ENCODE data around the gene FBXL12. TPM values are rescaled to one million over a fixed set of nuclear protein-coding genes. Genes with fewer than 3 reads are reported as not detected.

Gene FBXL12
- total RNA-seq, 2 experiments from 2014 or later = 38.7 to 44.4 TPM

- TF ChIP-seq EZH2phosphoT487 (IDR thresholded peaks at IDR 0.05; ENCODE audit: borderline replicate concordance, low read depth, low read length) (no peak), CTCF (conservative IDR thresholded peaks at IDR 0.05; ENCODE audit: low read length) (peak; percentile 94)
- no peaks in the 10 kb centered on the region for H3K9me2 ChIP-seq (ENCODE audit: insufficient read depth, low read length)
- peak overlapping the region; percentile 18 for H3K27ac ChIP-seq (ENCODE audit: low read depth, low read length, poor library complexity, severe bottlenecking)
- H3K4me3 ChIP-seq (ENCODE audit: low read depth, low read length, poor library complexity, severe bottlenecking) = no peak overlapping the region
- BruUV-seq (replicated peaks) = no TSS peak
- no peaks in the 10 kb centered on the region for H3K9me3 ChIP-seq (ENCODE audit: low read length)
- no peaks in the 10 kb centered on the region for H3K36me3 ChIP-seq (ENCODE audit: insufficient read depth, low read length)
- DNase-seq (ENCODE audit: low spot score) = peak; percentile 93
- no peaks in the 10 kb centered on the region for H4K20me1 ChIP-seq (ENCODE audit: insufficient read depth, low read length)
- H3K4me2 ChIP-seq (ENCODE audit: low read length) = no peak overlapping the region
- no peaks in the 10 kb centered on the region for H3K79me2 ChIP-seq (ENCODE audit: insufficient read depth, low read depth, low read length)
- ChIA-PET CTCF (ENCODE audit: unreplicated experiment) (interaction anchor here (0.6 kb wide), 1 partner anchor 14 kb away, joined by 6 read pairs; no protein-coding TSS in a partner anchor), POLR2A (interaction anchor here (0.5 to 1.1 kb wide), 2 partner anchors 171 to 210 kb away, joined by 3 to 4 read pairs; no protein-coding TSS in a partner anchor)
- peaks cover 11% of the 10 kb centered on the region for H3K4me1 ChIP-seq (ENCODE audit: insufficient read depth, low read length, poor library complexity, severe bottlenecking)
- peak overlapping the region; percentile 85 for H2AFZ ChIP-seq (ENCODE audit: low read length)
- intact Hi-C loops (cut with micrococcal nuclease; ENCODE audit: unreplicated experiment) = loop anchor here (1.0 to 10.0 kb wide), 4 partner anchors 210 to 660 kb away; partner anchors contain the start of gene ZNF266
Measured at GRCh38 chr19:9796113-9796773, 22.6 kb downstream of the FBXL12 start.

GRCh38 chr19:9793071-9793591 is 25.7 kb downstream of the FBXL12 start:
- Histone ChIP-seq H3K36me3 (ENCODE audit: insufficient read depth, low read length) (no peaks in the 10 kb centered on the region), H3K27ac (ENCODE audit: low read depth, low read length, poor library complexity, severe bottlenecking) (peak overlapping the region; percentile 50), H3K79me2 (ENCODE audit: insufficient read depth, low read depth, low read length) (no peaks in the 10 kb centered on the region), H4K20me1 (ENCODE audit: insufficient read depth, low read length) (no peaks in the 10 kb centered on the region), H3K4me3 (ENCODE audit: low read depth, low read length, poor library complexity, severe bottlenecking) (peak overlapping the region; percentile 71), H3K9me3 (ENCODE audit: low read length) (no peaks in the 10 kb centered on the region), H3K4me1 (ENCODE audit: insufficient read depth, low read length, poor library complexity, severe bottlenecking) (peaks cover 15% of the 10 kb centered on the region), H3K9me2 (ENCODE audit: insufficient read depth, low read length) (no peaks in the 10 kb centered on the region), H3K4me2 (ENCODE audit: low read length) (peak overlapping the region; percentile 58), H2AFZ (ENCODE audit: low read length) (peak overlapping the region; percentile 69)
- TF ChIP-seq CTCF (conservative IDR thresholded peaks at IDR 0.05; ENCODE audit: low read length) (no peak), EZH2phosphoT487 (IDR thresholded peaks at IDR 0.05; ENCODE audit: borderline replicate concordance, low read depth, low read length) (no peak)
- ChIA-PET POLR2A (no interaction called here), CTCF (ENCODE audit: unreplicated experiment) (no interaction called here)
- TSS peak; percentile 66 for BruUV-seq (replicated peaks)
- intact Hi-C loops (cut with micrococcal nuclease; ENCODE audit: unreplicated experiment) = loop anchor here (10.0 kb wide), 2 partner anchors 358 to 478 kb away; partner anchors contain the start of gene ZNF266
- DNase-seq (ENCODE audit: low spot score) = peak; percentile 54

All from OCI-LY7 (cell line).